ENCODE data around the gene RNF220.

DNA sequence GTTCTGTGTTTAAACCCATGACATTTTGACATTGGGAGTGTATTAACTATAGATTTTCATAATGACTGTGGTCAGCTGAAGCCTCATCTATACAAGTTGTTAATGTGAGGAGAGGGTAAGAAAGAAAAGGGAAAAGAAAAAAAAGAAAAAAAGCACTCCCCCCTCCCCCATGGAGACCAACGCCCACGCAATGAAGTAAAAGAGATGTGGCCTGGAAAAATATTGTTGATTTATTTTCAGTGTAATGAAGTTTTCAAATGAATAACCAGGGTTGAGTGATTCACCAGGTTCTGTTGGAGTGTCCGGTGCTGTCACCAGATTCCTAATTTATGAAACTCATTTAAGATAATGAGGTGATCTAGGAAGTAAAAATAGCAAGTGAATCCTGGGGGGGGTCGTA lies 4.7 kb downstream of the RNF220 start:
- TF ChIP-seq, protein P1, sequence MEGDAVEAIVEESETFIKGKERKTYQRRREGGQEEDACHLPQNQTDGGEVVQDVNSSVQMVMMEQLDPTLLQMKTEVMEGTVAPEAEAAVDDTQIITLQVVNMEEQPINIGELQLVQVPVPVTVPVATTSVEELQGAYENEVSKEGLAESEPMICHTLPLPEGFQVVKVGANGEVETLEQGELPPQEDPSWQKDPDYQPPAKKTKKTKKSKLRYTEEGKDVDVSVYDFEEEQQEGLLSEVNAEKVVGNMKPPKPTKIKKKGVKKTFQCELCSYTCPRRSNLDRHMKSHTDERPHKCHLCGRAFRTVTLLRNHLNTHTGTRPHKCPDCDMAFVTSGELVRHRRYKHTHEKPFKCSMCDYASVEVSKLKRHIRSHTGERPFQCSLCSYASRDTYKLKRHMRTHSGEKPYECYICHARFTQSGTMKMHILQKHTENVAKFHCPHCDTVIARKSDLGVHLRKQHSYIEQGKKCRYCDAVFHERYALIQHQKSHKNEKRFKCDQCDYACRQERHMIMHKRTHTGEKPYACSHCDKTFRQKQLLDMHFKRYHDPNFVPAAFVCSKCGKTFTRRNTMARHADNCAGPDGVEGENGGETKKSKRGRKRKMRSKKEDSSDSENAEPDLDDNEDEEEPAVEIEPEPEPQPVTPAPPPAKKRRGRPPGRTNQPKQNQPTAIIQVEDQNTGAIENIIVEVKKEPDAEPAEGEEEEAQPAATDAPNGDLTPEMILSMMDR (IDR thresholded peaks at IDR 0.05): no peak
- no peak for TF ChIP-seq EP300 (IDR thresholded peaks at IDR 0.05; ENCODE audit: low read depth)
